Testis (tissue), 2 donors: Measurements from ENCODE around the gene KIAA0232.
A peak's percentile ranks its signal among the peaks of the same experiment; 100 is the strongest.

ENCODE experiments used
- CTCF ChIP-seq, 3 experiments: fragments of 450-650 bp in 2 of 3; fragments of 200-600 bp in 1 of 3; sonication (generic) in 1 of 3; IDR thresholded peaks; one replicate each; pipeline ENCODE4 v1.5.1; 2016 to 2019; ENCODE audit warnings: antibody characterized with exemption in 3 of 3, mild to moderate bottlenecking in 2 of 3, moderate library complexity in 1 of 3
- POLR2A ChIP-seq: fragments of 450-650 bp; IDR thresholded peaks from one replicate; pipeline ENCODE4 v1.6.1; 2017; ENCODE audit warnings: antibody characterized with exemption, mild to moderate bottlenecking, moderate library complexity

- peak in 2 of 3 experiments; percentile 20 to 21 for TF ChIP-seq CTCF (IDR thresholded peaks at IDR 0.05)
- TF ChIP-seq POLR2A, result no peak
Measured at GRCh38 chr4:6907658-6908191, 125.2 kb downstream of the KIAA0232 start.
